ENCODE results near the gene APOBEC3G.

APOBEC3G gene

GRCh38 chr22:39087881-39088684, 11.0 kb downstream of the APOBEC3G start:
- POLR2A ChIA-PET: no interaction called here
- DNase-seq (ENCODE audit: low read depth, low spot score): no peak
- H3K4me3 ChIP-seq (ENCODE audit: low read depth, low read length): no peak overlapping the region
- no peak for TF ChIP-seq CTCF (IDR thresholded peaks at IDR 0.05; ENCODE audit: insufficient read depth, low read length, missing control alignments)
- CTCF ChIA-PET: interaction anchor here (1.0 kb wide), 1 partner anchor 219 kb away, joined by 3 read pairs; no protein-coding TSS in a partner anchor

- ChIA-PET POLR2A (no interaction called here), CTCF (interaction anchor here (1.0 kb wide), 1 partner anchor 219 kb away, joined by 3 read pairs; no protein-coding TSS in a partner anchor)
- no peak for DNase-seq (ENCODE audit: low read depth, low spot score)
- TF ChIP-seq CTCF (IDR thresholded peaks at IDR 0.05; ENCODE audit: insufficient read depth, low read length, missing control alignments): no peak
- H3K4me3 ChIP-seq (ENCODE audit: low read depth, low read length): no peak overlapping the region
These were observed 11.6 kb downstream of the APOBEC3G start for GRCh38 chr22:39088685-39089032.

- ChIA-PET POLR2A (no interaction called here), CTCF (interaction anchor here (1.0 to 1.4 kb wide), 2 partner anchors 9 to 31 kb away, joined by 3 to 5 read pairs; no protein-coding TSS in a partner anchor)
- DNase-seq (ENCODE audit: low read depth, low spot score): no peak
- no peak overlapping the region for H3K4me3 ChIP-seq (ENCODE audit: low read depth, low read length)
- TF ChIP-seq CTCF (IDR thresholded peaks at IDR 0.05; ENCODE audit: insufficient read depth, low read length, missing control alignments): no peak
These were observed 12.9 kb downstream of the APOBEC3G start for GRCh38 chr22:39089928-39090327.

- H3K4me3 ChIP-seq (ENCODE audit: low read depth, low read length): no peak overlapping the region
- no peak for DNase-seq (ENCODE audit: low read depth, low spot score)
- ChIA-PET POLR2A (no interaction called here), CTCF (interaction anchor here (1.4 kb wide), 1 partner anchor 31 kb away, joined by 5 read pairs; no protein-coding TSS in a partner anchor)
- no peak for TF ChIP-seq CTCF (IDR thresholded peaks at IDR 0.05; ENCODE audit: insufficient read depth, low read length, missing control alignments)
These were observed 13.5 kb downstream of the APOBEC3G start for GRCh38 chr22:39090426-39091064.

- CTCF ChIA-PET: no interaction called here
- TF ChIP-seq CTCF (IDR thresholded peaks at IDR 0.05; ENCODE audit: insufficient read depth, low read length, missing control alignments): no peak
- DNase-seq (ENCODE audit: low read depth, low spot score): no peak
- POLR2A ChIA-PET: no interaction called here
- H3K4me3 ChIP-seq (ENCODE audit: low read depth, low read length): no peak overlapping the region
These were observed 14.3 kb downstream of the APOBEC3G start for GRCh38 chr22:39091126-39092081.

All from AG04449 (cell line).